ENCODE measurements around the gene HAX1. TPM values are rescaled to one million over a fixed set of nuclear protein-coding genes. Genes with fewer than 3 reads are reported as not detected.
"Not testable (repeated sequence)": the region's sequence is repeated elsewhere in the genome, so short reads cannot be mapped to it uniquely, and the experiment has no call there.

The HAX1 gene
- total RNA-seq, 1 donor from 2014 or later: 82.2 TPM

DNA sequence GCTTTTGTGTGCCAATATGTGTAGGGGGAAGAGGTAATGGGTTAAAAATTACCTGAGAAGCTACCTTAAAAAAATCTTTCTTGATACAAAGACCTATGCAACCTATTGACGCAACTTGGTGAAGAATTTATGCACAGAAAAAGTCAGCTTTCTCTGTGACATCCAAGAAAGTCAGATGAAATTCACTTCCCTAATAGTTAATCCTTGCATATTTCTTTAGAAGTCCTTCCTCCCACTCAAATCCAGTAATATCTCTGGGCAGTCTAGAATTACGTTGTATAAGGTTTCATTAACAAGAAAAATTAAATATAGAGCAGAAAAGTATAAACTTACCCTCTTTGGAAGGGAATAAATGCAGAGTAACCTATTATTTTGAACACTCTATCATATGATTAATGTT lies 48.8 kb upstream of the HAX1 start:
- peaks cover 32% of the 10 kb centered on the region for H3K36me3 ChIP-seq (ENCODE audit: insufficient read depth, low read length)
- FAIRE-seq: no peak
- no peak for TF ChIP-seq EZH2 (IDR thresholded peaks at IDR 0.05; ENCODE audit: insufficient read depth, low read length)
- TF ChIP-seq, protein P1, sequence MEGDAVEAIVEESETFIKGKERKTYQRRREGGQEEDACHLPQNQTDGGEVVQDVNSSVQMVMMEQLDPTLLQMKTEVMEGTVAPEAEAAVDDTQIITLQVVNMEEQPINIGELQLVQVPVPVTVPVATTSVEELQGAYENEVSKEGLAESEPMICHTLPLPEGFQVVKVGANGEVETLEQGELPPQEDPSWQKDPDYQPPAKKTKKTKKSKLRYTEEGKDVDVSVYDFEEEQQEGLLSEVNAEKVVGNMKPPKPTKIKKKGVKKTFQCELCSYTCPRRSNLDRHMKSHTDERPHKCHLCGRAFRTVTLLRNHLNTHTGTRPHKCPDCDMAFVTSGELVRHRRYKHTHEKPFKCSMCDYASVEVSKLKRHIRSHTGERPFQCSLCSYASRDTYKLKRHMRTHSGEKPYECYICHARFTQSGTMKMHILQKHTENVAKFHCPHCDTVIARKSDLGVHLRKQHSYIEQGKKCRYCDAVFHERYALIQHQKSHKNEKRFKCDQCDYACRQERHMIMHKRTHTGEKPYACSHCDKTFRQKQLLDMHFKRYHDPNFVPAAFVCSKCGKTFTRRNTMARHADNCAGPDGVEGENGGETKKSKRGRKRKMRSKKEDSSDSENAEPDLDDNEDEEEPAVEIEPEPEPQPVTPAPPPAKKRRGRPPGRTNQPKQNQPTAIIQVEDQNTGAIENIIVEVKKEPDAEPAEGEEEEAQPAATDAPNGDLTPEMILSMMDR (IDR thresholded peaks at IDR 0.05; ENCODE audit: insufficient read depth, low read depth, low read length): no peak
- H3K79me2 ChIP-seq (ENCODE audit: insufficient read depth, low read length): peaks cover 92% of the 10 kb centered on the region
- no peak for DNase-seq (ENCODE audit: low read depth)
- H2AFZ ChIP-seq (ENCODE audit: low read depth, low read length): no peak overlapping the region
- Mint-ChIP-seq H3K9me3 (ENCODE audit: unreplicated experiment) (no peaks in the 10 kb centered on the region), H3K4me1 (ENCODE audit: low read depth, unreplicated experiment) (peaks cover 20% of the 10 kb centered on the region), H3K27me3 (ENCODE audit: low read depth, unreplicated experiment) (no peaks in the 10 kb centered on the region), H3K27ac (ENCODE audit: unreplicated experiment) (peak overlapping the region; percentile 43), H3K36me3 (ENCODE audit: low read depth, unreplicated experiment) (peaks cover 9% of the 10 kb centered on the region), H3K4me3 (ENCODE audit: unreplicated experiment) (peak overlapping the region; percentile 99)
- no peaks in the 10 kb centered on the region for H3K27me3 ChIP-seq (ENCODE audit: insufficient read depth, low read length)
- no peaks in the 10 kb centered on the region for H3K9me3 ChIP-seq (ENCODE audit: insufficient read depth, low read depth, low read length)
- peak overlapping the region; percentile 87 for H3K4me2 ChIP-seq (ENCODE audit: low read length)
- no peak overlapping the region for H3K4me3 ChIP-seq (ENCODE audit: insufficient read depth, low read depth, low read length)
- peaks cover 18% of the 10 kb centered on the region for H3K4me1 ChIP-seq (ENCODE audit: insufficient read depth, low read length)
- peak overlapping the region; percentile 27 for H3K9ac ChIP-seq (ENCODE audit: low read length)
- peaks cover 76% of the 10 kb centered on the region for H4K20me1 ChIP-seq (ENCODE audit: insufficient read depth, low read length)
- no peak overlapping the region for H3K27ac ChIP-seq (ENCODE audit: low read depth, low read length)

DNA sequence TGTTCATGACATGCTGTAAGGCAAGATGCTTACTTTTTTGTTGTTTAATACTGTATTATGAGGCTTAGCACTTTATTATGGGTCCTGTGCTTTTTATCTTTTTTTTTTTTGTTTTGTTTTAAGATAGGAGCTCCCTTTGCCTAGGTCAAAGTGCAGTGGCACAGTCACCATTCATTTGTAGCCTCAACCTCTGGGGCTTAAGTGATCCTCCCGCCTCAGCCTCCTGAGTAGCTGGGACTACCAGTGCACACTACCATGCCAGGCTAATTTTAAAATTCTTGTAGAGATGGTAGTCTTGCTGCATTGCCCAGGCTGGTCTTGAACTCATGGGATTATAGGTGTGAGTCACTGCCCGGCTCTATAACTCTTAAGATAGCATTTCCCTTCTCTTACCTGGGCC lies 47.1 kb upstream of the HAX1 start:
- no peak overlapping the region for H3K4me3 ChIP-seq (ENCODE audit: insufficient read depth, low read depth, low read length)
- peaks cover 42% of the 10 kb centered on the region for H3K36me3 ChIP-seq (ENCODE audit: insufficient read depth, low read length)
- H3K4me2 ChIP-seq (ENCODE audit: low read length): no peak overlapping the region
- H4K20me1 ChIP-seq (ENCODE audit: insufficient read depth, low read length): peaks cover 85% of the 10 kb centered on the region
- H3K79me2 ChIP-seq (ENCODE audit: insufficient read depth, low read length): peaks cover 90% of the 10 kb centered on the region
- H3K27me3 ChIP-seq (ENCODE audit: insufficient read depth, low read length): no peaks in the 10 kb centered on the region
- no peak overlapping the region for H3K27ac ChIP-seq (ENCODE audit: low read depth, low read length)
- H3K9ac ChIP-seq (ENCODE audit: low read length): no peak overlapping the region
- no peak for DNase-seq (ENCODE audit: low read depth)
- TF ChIP-seq, protein P1 (IDR thresholded peaks at IDR 0.05; ENCODE audit: insufficient read depth, low read depth, low read length): no peak
- no peak for TF ChIP-seq EZH2 (IDR thresholded peaks at IDR 0.05; ENCODE audit: insufficient read depth, low read length)
- no peaks in the 10 kb centered on the region for H3K9me3 Mint-ChIP-seq (ENCODE audit: unreplicated experiment)
- no peaks in the 10 kb centered on the region for H3K9me3 ChIP-seq (ENCODE audit: insufficient read depth, low read depth, low read length)
- H3K4me1 Mint-ChIP-seq (ENCODE audit: low read depth, unreplicated experiment): peaks cover 16% of the 10 kb centered on the region
- H3K4me1 ChIP-seq (ENCODE audit: insufficient read depth, low read length): peaks cover 12% of the 10 kb centered on the region
- H3K27ac Mint-ChIP-seq (ENCODE audit: unreplicated experiment): no peak overlapping the region
- H3K4me3 Mint-ChIP-seq (ENCODE audit: unreplicated experiment): peak overlapping the region; percentile 31
- no peaks in the 10 kb centered on the region for H3K27me3 Mint-ChIP-seq (ENCODE audit: low read depth, unreplicated experiment)
- FAIRE-seq: no peak
- H2AFZ ChIP-seq (ENCODE audit: low read depth, low read length): no peak overlapping the region
- peaks cover 8% of the 10 kb centered on the region for H3K36me3 Mint-ChIP-seq (ENCODE audit: low read depth, unreplicated experiment)

DNA sequence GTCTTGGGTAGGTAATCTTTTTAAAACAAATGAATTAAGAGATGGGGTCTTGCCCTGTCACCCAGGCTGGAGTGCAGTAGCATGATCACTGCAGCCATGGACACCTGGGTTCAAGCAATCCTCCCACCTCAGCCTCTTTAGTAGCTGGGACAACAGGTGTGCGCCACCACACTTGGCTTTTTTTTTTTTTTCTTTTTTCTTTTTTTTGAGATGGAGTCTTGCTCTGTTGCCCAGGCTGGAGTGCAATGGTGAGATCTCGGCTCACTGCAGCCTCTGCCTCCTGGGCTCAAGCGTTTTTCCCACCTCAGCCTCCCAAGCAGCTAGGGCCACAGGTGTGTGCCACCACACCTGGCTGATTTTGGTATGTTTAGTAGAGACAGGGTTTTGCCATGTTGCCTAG lies 41.3 kb upstream of the HAX1 start:
- H3K9me3 Mint-ChIP-seq (ENCODE audit: unreplicated experiment): not testable (repeated sequence)
- H3K36me3 ChIP-seq (ENCODE audit: insufficient read depth, low read length): peaks cover 66% of the 10 kb centered on the region
- peaks cover 24% of the 10 kb centered on the region for H3K36me3 Mint-ChIP-seq (ENCODE audit: low read depth, unreplicated experiment)

DNA sequence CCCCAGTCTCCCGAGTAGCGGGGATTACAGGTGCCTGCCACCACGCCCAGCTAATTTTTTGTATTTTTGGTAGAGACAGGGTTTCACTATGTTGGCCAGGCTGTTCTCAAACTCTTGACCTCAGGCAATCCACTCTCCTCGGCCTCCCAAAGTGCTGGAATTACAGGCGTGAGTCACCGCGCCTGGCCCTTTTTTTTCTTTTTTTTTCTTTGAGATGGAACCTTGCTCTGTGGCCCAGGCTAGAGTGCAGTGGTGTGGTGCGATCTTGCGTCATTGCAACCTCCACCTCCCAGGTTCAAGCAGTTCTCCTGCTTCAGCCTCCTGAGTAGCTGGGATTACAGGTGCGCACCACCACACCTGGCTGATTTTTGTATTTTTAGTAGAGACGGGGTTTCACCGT lies 39.3 kb upstream of the HAX1 start:
- H3K27me3 Mint-ChIP-seq (ENCODE audit: low read depth, unreplicated experiment); FAIRE-seq; H3K9ac ChIP-seq (ENCODE audit: low read length); H3K27me3 ChIP-seq (ENCODE audit: insufficient read depth, low read length); H3K27ac ChIP-seq (ENCODE audit: low read depth, low read length); DNase-seq (ENCODE audit: low read depth); H3K4me3 ChIP-seq (ENCODE audit: insufficient read depth, low read depth, low read length); H3K4me1 Mint-ChIP-seq (ENCODE audit: low read depth, unreplicated experiment); H3K9me3 ChIP-seq (ENCODE audit: insufficient read depth, low read depth, low read length); H3K9me3 Mint-ChIP-seq (ENCODE audit: unreplicated experiment); H3K27ac Mint-ChIP-seq (ENCODE audit: unreplicated experiment); H2AFZ ChIP-seq (ENCODE audit: low read depth, low read length); H3K4me2 ChIP-seq (ENCODE audit: low read length); H3K4me1 ChIP-seq (ENCODE audit: insufficient read depth, low read length): not testable (repeated sequence)
- peak overlapping the region; percentile 65 for H3K4me3 Mint-ChIP-seq (ENCODE audit: unreplicated experiment)
- Histone ChIP-seq H4K20me1 (ENCODE audit: insufficient read depth, low read length) (peaks cover 79% of the 10 kb centered on the region), H3K79me2 (ENCODE audit: insufficient read depth, low read length) (peaks cover 77% of the 10 kb centered on the region), H3K36me3 (ENCODE audit: insufficient read depth, low read length) (peaks cover 68% of the 10 kb centered on the region)
- peaks cover 34% of the 10 kb centered on the region for H3K36me3 Mint-ChIP-seq (ENCODE audit: low read depth, unreplicated experiment)

More for the DNA sequence above, 41.3 kb upstream of the HAX1 start:
- DNase-seq (ENCODE audit: low read depth); H3K4me2 ChIP-seq (ENCODE audit: low read length); H3K4me3 Mint-ChIP-seq (ENCODE audit: unreplicated experiment); H3K4me1 ChIP-seq (ENCODE audit: insufficient read depth, low read length); H3K4me3 ChIP-seq (ENCODE audit: insufficient read depth, low read depth, low read length); H3K9ac ChIP-seq (ENCODE audit: low read length); H2AFZ ChIP-seq (ENCODE audit: low read depth, low read length); FAIRE-seq; H3K27ac Mint-ChIP-seq (ENCODE audit: unreplicated experiment); H3K27me3 ChIP-seq (ENCODE audit: insufficient read depth, low read length); H3K9me3 ChIP-seq (ENCODE audit: insufficient read depth, low read depth, low read length); H3K27me3 Mint-ChIP-seq (ENCODE audit: low read depth, unreplicated experiment); H3K4me1 Mint-ChIP-seq (ENCODE audit: low read depth, unreplicated experiment); H3K27ac ChIP-seq (ENCODE audit: low read depth, low read length): not testable (repeated sequence)
- H3K79me2 ChIP-seq (ENCODE audit: insufficient read depth, low read length): peaks cover 78% of the 10 kb centered on the region
- H4K20me1 ChIP-seq (ENCODE audit: insufficient read depth, low read length): peaks cover 83% of the 10 kb centered on the region

All from astrocyte (in vitro differentiated cells and primary cell).